GOT3 (cell line): ENCODE data around the gene NDUFS7.

Source experiments
- DNase-seq: peaks from one replicate; lab custom pipeline; 2025; ENCODE audit warnings: mixed read lengths; lab: John Stamatoyannopoulos, UW

The NDUFS7 gene

DNA sequence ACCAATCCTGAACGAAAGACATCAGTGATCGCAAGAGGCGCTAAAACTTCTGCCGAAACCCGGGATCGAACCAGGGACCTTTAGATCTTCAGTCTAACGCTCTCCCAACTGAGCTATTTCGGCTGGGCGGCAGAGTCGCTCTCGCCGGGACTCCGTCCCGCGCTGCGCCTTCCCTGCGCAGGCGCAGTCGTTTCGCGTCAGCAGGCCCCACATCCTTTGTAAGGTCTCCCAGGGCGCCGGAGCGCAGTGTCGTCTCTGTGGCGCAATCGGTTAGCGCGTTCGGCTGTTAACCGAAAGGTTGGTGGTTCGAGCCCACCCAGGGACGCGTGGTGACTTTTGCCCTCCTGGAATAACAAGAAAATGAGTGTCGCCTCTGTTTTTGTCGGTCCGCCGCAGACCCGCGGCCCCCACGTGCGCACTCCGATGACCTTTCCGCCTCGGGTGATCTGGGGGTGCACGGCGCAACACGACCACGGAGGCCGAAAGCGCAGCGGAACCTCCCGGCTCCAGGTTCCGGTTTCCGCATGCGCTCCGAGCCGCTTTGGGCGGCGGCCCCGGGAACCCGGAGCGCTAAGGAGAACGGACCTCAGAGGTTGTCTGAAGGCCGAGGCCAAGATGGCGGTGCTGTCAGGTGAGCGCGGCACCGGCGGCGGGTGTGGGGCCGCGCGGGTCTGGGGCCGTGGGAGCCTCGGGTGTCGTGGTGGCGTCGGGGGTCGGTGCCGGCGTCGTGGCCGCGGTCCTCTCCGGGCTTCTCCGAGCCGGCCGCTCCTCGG lies at the start of gene NDUFS7:
Gene NDUFS7, plus strand, starts transcription at position 596 of the 773 bp plus-strand sequence. Its CDS starts 20 bp downstream, at position 616.
- DNase-seq, result peak; percentile 95

DNA sequence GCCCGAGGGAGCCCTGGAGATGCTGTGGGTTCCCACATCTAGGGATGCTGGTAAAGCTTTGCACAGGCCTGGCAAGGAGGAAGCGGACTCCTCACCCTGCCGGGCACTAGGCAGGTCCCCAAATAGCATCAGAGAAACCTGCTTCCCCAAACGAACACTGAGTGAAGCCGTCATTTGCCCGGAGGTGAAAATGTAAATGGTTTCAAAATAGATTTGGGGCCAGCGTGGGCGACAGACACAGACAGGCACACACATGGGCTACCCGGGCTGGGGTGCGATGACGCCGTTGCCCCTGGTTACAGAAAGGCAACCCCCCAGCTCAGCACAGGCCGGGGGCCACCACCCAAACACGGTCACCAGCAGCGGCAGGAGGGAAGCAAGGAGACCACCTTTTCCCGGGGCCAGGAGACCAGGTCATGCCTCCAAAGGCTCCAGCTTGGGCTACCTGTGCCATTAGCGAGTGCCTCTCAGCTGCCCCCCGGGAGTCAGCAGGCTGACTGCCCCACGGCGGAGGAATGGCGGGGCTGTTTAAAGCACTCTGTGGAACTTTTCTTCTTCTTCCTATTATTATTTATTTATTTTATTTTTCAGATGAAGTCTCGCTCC lies 47.5 kb upstream of the NDUFS7 start:
- no peak for DNase-seq

DNA sequence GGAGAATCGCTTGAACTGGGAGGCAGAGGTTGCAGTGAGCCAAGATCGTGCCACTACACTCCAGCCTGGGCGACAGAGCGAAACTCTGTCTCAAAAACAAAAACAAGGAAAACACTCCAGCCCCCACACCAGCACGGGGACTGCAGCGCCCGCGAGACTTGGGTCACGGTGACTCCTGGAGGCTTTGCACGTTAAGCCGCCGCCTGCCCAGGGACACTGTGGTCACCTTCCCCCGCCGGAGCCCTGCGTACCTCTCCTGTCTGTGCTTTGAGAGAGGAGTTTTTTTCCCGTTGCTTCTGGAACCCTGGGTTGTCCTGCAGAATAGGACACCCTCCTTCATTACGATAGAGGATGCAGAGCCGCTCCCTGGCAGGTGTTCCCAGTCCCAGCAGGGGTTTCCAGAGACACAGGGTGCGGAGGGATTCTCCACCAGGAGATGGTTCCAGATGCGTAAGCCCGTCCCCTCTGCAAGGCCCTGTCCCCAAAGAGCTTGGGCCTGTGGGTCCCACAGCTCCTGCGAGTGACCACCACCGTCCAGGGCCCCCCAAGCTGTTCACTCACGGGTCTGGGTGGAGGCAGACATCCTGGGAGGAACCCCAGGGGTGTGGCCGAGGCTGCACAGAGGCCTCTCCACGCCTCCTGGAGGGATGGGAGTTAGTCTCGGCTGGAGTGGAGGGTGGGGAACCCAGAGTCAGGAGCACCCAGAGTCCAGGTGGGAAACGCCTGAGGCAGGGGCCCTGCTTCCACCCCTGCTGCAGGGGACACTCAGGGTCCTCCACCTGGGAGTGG lies 42.8 kb upstream of the NDUFS7 start:
- no peak for DNase-seq

DNA sequence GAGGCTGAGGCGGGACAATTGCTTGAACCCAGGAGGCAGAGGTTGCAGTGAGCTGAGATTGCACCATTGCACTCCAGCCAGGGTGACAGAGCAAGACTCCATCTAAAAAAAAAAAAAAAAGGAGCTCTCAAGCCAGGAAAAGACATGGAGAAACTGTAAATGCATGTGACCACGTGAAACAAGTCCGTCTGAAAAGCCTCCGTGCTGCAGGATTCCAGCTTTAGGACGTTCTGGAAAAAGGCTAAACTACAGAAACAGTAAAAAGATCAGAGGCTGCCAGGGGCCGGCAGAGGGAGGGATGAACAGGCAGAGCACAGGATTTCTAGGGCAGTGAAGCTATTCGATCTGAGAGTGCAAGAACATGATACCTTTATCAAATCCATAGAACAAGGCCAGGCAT lies 40.7 kb upstream of the NDUFS7 start:
- no peak for DNase-seq

DNA sequence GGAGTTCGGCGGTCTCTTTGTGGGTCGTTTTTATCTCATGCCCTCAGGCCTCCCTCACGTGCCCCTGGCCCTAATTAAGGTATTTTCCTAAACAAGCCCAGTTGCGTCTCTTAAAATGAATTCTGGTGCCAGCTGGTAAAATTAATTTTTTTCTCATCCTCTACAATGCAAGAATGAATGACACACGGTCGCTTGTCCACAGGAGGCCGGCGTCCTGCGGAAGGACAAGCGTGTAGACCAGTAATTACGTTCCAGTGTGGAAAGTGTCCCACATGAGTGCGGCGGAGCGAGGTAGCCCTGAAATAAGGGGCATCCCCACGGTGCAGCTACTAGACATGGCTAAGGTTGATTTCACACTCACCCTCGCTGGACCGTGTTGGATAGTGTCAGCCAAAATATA lies 34.5 kb upstream of the NDUFS7 start:
- DNase-seq, result no peak

DNA sequence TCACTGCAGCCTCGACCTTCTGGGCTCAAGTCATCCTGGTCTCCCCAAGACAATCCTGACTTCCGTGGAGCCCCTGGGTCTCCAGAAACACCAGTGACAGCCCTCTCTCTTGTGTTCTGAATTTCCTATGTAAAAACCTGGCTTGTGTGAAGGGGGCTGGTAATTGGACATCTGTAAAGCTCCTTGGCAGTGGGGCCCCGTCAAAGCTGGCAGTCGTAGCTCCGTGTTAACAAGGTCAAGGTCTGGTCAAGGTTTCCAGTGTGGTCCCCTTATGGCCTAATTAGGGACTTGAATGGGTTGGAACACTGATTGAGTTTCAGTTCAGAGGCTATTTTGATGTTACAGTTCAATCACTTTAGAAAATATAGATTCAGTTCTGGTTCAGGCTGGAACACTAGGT lies 32.8 kb upstream of the NDUFS7 start:
- no peak for DNase-seq

DNA sequence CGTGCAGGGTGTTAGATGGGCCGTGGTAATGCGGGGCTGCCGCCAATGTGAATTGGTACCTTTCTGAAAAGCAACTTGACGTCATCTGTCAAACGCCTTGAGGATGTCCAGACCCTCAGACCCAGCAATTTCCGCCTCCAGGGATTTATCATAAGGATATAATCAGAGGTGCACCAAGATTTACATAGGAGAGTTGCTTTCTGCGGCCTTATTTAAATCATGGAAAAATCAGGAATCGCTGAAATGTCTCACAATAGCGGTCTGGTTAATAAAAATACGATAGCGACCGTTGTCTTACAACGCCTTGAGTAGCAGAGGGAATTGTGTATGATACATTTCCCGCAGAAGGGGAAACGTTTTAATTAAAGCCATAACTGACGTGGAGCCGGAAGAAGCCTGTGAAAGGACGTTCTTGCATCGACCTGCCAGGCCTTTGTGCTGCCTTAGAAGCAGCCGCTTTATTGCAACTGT lies 32.3 kb upstream of the NDUFS7 start:
- no peak for DNase-seq

DNA sequence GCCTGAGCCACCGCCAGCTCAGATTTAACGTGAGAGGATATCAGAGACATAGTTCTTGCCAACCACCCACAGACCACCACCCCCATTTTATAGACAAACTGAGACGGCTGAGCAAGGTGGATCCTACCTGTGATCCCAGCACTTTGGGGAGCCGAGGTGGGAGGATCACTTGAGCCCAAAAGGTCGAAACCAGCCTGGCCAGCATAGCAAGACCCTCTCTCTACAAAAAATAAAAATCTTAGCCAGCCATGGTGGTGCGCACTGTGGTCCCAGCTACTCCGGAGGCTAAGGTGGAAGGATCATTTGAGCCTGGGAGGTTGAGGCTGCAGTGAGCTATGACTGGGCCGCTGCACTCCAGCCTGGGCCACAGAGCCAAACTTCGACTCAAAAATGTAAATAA lies 30.6 kb upstream of the NDUFS7 start:
- DNase-seq, result no peak

DNA sequence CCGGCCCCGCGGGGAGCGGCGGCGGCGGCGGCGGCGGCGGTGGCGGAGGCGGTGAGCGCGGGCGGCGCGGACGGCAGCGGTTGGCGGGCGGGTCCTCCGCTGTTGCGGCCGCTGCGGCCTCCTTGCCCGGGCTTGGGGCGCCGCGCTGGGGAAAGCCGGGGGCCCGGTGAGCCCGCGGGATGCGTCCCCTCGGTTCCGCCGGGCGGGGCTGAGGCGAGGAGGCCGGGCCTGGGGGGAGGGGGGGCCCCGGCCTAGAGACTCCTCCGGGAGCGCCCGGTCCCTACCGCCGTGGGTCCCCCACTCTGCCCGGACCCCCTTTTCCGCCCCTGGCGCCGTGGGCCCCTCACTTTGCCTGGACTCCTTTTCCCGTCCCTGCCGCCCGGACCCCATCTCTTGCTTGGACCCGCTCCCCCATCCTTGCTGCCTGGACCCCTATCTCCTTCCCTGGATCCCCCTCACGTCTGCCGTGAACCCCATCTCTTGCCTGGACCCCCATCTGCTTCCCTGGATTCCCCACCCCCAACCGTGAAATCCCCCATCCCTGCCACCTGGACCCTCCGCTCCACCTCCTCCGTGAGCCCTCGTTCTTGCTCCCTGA lies 28.6 kb upstream of the NDUFS7 start:
- no peak for DNase-seq

DNA sequence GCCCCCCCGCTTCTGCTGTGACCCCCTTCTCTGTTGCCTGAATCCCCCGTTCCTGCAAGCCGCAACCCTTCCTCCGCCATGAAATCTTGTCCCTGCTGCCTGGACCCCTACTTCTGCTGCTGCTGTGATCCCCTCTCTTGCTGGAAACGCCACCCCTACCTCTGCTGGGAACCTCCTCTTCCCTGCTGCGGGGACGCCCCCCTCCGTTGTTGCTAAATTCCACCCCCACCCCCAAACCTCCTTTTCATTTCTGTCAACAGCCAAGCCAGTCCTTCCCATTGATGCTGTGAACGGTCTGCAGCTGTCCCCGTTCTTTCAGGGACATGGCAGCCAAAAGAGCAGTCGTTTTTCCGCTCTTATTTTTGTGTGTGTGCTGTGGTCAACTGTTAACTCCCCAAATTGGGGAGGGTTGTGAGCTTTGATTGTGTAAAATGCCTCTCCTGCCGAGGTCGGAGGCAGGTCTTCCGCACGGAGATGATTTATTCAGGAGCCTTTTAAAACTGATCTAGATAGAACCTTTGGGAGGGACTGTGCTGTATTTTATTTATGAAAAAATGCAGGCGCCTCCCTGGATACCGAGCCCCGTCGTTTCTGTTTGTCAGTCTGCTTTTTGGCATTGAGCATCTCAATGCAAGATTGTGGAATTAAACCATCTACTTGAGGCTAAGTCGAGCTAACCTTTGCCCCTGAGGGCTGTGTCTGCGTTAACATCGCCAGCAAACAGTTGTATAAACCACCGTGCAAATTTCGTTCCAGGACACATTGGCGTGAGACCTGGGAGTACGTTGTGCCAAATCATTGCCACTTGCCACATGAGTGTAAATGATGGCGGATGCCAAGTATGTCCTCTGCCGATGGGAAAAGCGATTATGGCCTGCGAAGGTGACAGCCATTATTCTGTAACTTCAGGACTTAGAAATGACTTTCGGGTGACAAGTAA lies 27.9 kb upstream of the NDUFS7 start:
- no peak for DNase-seq

DNA sequence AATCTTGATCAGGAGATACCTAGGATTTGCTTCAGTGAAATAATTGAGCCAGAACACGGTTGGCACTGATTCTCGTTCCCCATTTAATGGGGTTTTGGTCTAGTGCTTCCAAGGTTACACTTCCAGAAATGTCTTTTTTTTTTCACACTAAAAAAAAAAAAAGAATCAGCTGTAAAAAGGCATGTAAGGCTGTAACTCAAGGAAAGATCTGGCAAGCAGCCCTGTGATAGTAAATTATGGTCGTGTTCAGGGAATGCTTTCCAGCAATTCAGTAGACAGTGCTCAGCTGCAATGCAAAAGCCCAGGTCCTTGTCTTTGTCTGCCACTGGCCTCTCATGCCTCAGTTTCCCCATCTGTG lies 27.2 kb upstream of the NDUFS7 start:
- no peak for DNase-seq

DNA sequence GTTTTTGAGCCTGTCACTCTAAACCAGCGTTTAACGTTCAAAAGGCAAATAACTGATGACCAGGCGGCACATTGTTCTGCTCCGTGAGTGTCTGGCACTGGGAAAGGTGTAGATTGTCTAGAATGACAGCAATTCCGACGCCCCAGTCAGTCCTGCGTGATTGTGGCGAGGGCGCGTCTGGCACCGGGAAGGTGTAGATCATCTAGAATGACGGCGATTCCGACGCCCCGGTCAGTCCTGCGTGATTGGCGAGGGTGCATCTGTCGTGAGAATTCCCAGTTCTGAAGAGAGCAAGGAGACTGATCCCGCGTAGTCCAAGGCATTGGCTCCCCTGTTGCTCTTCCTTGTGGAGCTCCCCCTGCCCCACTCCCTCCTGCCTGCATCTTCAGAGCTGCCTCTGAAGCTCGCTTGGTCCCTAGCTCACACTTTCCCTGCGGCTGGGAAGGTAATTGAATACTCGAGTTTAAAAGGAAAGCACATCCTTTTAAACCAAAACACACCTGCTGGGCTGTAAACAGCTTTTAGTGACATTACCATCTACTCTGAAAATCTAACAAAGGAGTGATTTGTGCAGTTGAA lies 26.1 kb upstream of the NDUFS7 start:
- DNase-seq, result no peak

DNA sequence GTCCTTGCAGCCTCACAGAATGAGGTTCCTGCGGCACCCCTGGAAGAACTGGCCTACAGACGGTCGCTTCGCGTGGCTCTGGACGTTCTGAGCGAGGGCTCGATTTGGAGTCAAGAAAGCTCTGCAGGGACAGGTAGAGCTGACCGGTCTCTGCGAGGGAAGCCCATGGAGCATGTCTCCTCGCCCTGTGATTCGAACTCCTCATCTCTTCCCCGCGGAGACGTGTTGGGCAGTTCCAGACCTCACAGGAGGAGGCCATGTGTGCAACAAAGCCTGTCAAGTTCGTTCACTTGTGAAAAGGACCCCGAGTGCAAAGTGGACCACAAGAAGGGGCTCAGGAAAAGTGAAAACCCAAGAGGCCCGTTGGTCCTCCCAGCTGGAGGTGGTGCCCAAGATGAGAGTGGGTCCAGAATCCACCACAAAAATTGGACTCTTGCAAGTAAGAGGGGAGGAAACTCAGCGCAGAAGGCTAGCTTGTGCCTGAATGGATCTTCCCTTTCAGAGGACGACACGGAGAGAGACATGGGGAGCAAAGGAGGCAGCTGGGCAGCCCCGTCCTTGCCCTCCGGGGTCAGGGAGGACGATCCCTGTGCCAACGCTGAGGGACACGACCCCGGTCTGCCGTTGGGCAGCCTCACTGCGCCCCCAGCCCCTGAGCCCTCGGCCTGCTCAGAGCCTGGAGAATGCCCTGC lies 23.4 kb upstream of the NDUFS7 start:
- no peak for DNase-seq

DNA sequence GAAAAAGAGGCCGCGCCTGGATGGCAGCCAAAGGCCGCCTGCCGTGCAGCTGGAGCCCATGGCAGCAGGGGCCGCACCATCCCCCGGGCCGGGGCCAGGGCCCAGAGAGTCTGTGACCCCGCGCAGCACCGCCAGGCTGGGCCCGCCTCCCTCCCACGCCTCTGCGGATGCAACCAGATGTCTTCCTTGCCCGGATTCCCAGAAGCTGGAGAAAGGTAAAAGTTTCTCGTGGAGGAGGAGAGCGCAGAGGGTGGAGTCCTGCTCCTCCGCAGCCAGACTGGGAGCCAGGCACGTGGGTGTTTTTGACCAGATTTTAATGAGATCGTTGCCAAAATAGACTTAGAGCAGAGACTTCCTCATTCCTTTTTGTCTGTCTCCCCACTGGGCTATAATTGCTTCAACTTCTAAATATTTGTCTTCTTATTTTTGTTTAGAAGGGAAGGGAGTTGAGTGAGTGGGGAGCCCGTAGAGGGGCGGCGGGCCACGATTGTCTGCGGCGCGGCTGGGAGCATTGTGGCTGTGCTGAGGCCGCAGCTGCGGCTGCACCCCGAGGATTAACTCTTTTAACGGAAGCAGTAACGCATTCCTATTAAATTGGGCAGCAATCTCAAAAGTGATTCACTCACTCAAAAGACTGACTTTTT lies 22.8 kb upstream of the NDUFS7 start:
- DNase-seq, result no peak

DNA sequence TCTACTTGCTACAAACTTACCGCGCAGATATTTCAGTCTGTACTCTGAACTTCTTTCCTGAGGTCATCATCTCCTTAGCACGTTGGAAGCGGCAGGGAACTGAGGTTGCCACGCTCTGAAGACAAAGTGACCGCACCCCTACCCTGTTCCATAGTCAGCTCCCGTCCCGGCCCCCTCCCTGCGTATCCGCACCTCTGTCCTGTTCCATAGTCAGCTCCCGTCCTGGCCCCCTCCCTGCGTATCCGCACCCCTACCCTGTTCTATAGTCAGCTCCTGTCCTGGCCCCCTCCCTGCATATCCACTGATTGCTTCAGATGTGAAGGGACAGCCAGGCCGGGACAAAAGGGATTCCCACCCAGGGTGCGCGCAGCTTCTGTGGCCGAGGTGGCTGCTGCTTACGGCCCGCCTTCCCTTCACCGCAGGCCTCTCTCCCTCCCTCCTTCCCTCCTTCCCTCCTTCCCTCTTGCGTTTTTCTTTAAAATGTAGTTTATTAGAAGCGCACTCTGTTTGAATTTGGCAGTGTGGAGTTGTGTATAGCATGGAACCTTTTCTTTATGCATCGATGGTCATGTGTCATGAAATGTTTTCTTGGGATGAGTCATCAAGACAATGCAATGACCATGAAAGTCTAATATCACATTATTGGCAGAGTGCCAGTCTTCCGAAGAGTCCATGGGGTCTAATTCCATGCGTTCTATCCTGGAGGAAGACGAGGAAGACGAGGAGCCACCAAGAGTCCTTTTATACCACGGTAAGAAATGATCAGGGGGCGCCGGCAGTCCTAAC lies 21.9 kb upstream of the NDUFS7 start:
- DNase-seq, result no peak

DNA sequence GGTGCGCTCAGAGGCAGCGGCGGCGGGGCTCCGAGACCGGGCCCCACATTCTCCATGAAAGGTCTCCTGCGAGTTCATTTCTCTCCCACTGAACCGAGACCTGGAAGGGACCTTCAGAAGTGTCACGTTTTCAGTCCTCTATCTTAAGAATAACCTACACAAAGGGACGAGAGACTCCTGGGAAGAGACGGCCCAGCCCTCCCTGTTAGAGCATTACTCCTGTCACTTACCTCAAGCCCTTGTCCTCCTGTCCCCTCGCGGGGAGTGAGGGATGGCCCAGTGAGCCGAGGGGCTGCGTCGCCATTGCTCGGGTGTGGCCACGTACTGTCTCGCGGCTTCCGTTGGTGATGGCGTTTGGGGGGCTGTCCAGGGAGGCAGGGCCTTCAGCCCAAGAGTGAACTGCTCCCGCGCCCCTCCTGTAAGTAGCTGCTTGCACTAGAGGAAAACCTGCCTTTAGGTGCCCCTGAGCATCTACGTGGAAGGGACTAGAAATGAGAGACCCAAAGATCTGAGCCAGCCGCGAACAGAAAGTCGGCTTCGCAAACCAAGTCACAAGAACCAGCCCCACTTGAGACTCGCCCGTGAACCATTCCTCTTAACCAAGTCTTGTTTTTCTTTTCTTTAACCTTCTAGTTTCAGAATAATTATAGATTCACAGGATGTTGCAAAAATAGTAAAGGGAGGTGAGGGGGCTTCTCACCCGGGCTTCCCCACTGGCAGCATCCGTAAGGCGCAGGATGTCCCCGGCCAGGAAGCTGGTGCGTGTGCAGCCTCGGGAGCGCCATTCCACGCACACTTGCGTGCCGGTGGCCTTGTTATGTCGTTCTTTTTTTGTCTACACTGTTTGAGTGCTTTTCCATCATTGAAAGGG lies 21.1 kb upstream of the NDUFS7 start:
- DNase-seq, result no peak

DNA sequence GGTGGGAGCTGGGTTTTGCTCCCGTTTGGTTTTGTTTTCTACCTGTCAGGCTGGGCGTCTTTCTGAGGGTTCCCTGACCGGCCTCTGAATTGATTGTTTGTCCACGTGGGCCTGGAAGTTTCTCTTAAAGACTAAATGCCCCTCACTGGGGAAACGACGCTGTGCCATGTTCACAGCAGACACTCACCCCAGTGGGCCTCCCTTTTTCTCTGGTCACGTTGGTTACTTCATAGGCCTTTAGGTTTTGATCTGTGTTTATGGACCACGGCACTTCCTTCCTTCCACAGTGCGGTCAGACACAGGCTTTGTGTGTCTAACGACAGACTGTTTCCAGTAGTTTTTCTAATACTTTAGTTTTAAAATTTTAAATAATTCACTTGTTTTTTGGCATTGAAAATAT lies 20.1 kb upstream of the NDUFS7 start:
- no peak for DNase-seq

DNA sequence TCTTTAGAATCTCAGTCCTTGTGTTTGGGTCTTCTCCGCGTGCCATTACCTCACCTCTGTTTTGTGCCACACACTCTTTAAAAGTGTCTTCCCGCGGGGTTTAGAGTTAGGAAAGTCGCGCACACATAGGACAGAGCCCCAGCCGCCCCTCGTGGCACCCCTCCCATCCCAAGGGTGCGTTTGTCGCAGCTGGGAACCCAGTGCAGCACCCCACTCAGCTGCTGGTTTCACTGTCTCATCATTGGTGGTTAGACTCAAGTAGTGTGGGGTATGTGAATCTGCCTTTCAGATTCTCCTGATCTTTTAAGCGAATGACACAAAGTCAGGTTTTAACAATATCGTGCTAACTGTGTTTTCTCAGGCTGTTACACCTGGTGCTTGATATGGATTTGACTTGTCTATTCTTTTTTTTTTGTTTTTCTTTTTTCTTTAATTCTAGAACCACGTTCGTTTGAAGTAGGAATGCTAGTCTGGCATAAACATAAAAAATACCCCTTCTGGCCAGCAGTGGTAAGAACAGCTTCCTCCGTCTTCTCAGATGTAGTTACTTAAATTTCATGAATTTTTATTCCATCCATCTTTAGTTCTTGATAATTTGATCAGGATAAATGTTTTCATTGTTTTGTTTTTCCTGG lies 19.5 kb upstream of the NDUFS7 start:
- DNase-seq, result no peak
